GM18951 (cell line): ENCODE results near the gene OTULINL.
"Not testable (repeated sequence)": the region's sequence is repeated elsewhere in the genome, so short reads cannot be mapped to it uniquely, and the experiment has no call there.

ENCODE experiments used
- POLR2A ChIP-seq: IDR thresholded peaks from 4 replicates; pipeline ENCODE4 v1.6.1; 2011; ENCODE audit warnings: mild to moderate bottlenecking; ENCODE audit not compliant: insufficient read length, insufficient read depth; ENCODE audit errors: extremely low read depth
- in situ Hi-C: fragments of 300-500 bp; cut with MboI; formaldehyde crosslinking; loops from one replicate; pipeline ENCODE4 v1.12.0; 2022; ENCODE audit warnings: low sequenced_read_pairs, mixed read lengths, inconsistent platforms; ENCODE audit not compliant: unreplicated experiment

The OTULINL gene

GRCh38 chr5:14581106-14581890 is at the start of gene OTULINL:
Gene OTULINL (plus strand): TSS chr5:14581792. CDS start chr5:14581895, 103 bp downstream.
- no peak for TF ChIP-seq POLR2A
- in situ Hi-C loops, result no loop called here

- TF ChIP-seq POLR2A, result no peak
- in situ Hi-C loops, result no loop called here
Measured at GRCh38 chr5:14532180-14532579, 49.4 kb upstream of the OTULINL start.

GRCh38 chr5:14534773-14535172 is 46.8 kb upstream of the OTULINL start:
- in situ Hi-C loops, result no loop called here

GRCh38 chr5:14545308-14545707 is 36.3 kb upstream of the OTULINL start:
- in situ Hi-C loops, result no loop called here
- TF ChIP-seq POLR2A, result no peak

More at GRCh38 chr5:14534773-14535172, 46.8 kb upstream of the OTULINL start:
- TF ChIP-seq POLR2A, result no peak

GRCh38 chr5:14545862-14546261 is 35.7 kb upstream of the OTULINL start:
- in situ Hi-C loops, result no loop called here
- TF ChIP-seq POLR2A, result no peak

GRCh38 chr5:14547666-14548065 is 33.9 kb upstream of the OTULINL start:
- in situ Hi-C loops, result no loop called here
- no peak for TF ChIP-seq POLR2A

- in situ Hi-C loops, result no loop called here
- TF ChIP-seq POLR2A, result no peak
Measured at GRCh38 chr5:14551211-14551610, 30.4 kb upstream of the OTULINL start.

GRCh38 chr5:14552017-14552416 is 29.6 kb upstream of the OTULINL start:
- no peak for TF ChIP-seq POLR2A
- in situ Hi-C loops, result no loop called here

GRCh38 chr5:14554288-14554687 is 27.3 kb upstream of the OTULINL start:
- in situ Hi-C loops, result not testable (repeated sequence)

GRCh38 chr5:14556015-14556414 is 25.6 kb upstream of the OTULINL start:
- TF ChIP-seq POLR2A, result no peak
- in situ Hi-C loops, result no loop called here

- TF ChIP-seq POLR2A, result no peak
Measured at GRCh38 chr5:14557203-14557770, 24.3 kb upstream of the OTULINL start.

GRCh38 chr5:14557791-14558415 is 23.7 kb upstream of the OTULINL start:
- in situ Hi-C loops, result no loop called here
- TF ChIP-seq POLR2A, result no peak

More at GRCh38 chr5:14557203-14557770, 24.3 kb upstream of the OTULINL start:
- in situ Hi-C loops, result no loop called here

- no peak for TF ChIP-seq POLR2A
- in situ Hi-C loops, result no loop called here
Measured at GRCh38 chr5:14560091-14560595, 21.4 kb upstream of the OTULINL start.

GRCh38 chr5:14561741-14562140 is 19.9 kb upstream of the OTULINL start:
- no peak for TF ChIP-seq POLR2A
- in situ Hi-C loops, result no loop called here
